ENCODE results near the gene OSBPL5.

DNA sequence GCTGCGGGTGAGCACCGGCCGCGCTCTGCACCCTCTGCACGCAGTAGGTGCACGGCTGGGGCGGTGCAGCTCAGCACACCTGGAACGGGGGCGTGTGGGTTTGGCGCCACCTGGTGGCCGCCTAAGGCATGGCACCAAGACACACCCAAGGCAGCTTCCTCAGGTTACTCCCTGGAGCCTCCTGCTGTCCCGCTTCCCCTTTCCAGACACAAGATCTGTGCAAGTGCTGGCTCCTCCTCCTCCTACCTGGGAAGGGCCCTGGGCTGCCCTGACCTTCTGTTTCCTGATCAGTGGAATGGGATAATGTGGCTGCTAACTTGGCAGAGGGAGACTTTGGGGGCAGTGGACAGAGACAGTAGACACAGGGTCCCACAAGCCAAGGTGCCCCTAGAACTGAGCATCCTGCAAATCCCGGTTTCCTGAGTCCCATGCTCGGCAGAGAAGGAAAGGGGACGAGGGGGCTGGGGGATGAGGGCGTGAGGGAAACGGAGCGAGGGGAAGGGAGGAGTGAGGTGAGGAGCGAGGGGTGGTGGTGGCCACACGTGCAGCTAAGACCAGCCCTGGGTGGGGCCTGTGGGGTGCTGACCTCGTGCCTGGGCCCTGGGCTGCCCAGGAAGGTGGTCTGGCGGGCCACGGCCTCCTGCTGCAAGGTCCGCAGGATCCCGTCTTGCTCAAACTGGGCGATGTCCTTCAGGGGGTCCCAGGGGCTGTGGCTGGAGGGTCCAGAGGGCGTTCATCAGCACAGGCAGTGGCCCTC, 73.1 kb downstream of the OSBPL5 start:
- TF ChIP-seq CTCF (IDR thresholded peaks at IDR 0.05) = peak in 6 of 7 experiments; percentile 41 to 100 (median 98)
- peak in 1 of 3 donors; percentile 20 for TF ChIP-seq POLR2AphosphoS5 (IDR thresholded peaks at IDR 0.05)
- no peak for TF ChIP-seq POLR2A (IDR thresholded peaks at IDR 0.05)

All from stomach (tissue), 4 donors.